Measurements from ENCODE around the gene MATN1.

The MATN1 gene

DNA sequence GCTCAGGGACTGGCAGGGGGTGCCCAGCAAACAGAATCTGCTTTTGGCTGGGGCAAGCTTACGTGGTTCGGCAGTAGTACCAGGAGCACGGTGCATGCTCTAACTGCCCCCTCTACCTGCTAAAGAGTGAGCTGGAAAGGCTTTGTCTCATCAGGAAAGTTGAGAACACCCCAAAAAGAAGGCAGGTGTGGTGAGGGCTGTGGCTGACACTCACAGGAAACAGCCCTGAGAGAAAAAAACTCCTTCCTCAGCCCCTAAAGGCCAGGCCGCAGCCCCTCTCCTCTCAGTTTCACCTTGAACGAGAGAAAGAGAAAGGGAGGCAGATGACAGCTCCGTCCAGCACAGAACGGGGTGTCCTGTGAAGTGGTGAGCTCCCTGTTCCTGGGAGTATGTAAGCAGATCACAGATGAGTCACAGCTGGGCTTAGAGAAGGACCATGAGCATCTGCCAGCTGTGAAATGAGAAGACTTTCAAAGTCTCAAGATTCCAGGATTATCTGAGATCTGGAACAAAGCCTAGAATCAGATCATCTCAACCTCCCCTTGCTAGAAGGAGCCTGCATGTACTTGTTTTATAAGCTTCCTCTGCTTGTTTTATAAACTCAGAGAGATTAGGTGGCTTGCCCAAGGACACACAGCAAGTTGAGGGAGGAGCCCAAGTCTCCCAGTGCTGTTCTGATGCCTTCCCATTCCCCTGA, 20.8 kb upstream of the MATN1 start:
- no peaks in the 10 kb centered on the region for H3K27me3 ChIP-seq
- TF ChIP-seq, protein P1, sequence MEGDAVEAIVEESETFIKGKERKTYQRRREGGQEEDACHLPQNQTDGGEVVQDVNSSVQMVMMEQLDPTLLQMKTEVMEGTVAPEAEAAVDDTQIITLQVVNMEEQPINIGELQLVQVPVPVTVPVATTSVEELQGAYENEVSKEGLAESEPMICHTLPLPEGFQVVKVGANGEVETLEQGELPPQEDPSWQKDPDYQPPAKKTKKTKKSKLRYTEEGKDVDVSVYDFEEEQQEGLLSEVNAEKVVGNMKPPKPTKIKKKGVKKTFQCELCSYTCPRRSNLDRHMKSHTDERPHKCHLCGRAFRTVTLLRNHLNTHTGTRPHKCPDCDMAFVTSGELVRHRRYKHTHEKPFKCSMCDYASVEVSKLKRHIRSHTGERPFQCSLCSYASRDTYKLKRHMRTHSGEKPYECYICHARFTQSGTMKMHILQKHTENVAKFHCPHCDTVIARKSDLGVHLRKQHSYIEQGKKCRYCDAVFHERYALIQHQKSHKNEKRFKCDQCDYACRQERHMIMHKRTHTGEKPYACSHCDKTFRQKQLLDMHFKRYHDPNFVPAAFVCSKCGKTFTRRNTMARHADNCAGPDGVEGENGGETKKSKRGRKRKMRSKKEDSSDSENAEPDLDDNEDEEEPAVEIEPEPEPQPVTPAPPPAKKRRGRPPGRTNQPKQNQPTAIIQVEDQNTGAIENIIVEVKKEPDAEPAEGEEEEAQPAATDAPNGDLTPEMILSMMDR (IDR thresholded peaks at IDR 0.05), result no peak
- H3K27ac ChIP-seq, result peak overlapping the region; percentile 100
- H3K9me3 ChIP-seq, result no peaks in the 10 kb centered on the region
- H3K4me3 ChIP-seq (ENCODE audit: low read depth in 1 of 2, low read length in 1 of 2), result peak overlapping the region in 1 of 2 experiments; percentile 4
- peaks cover 87 to 93% of the 10 kb centered on the region in 2 experiments for H3K4me1 ChIP-seq (ENCODE audit: control insufficient read depth in 1 of 2, insufficient read depth in 1 of 2, low read depth in 1 of 2, low read length in 1 of 2)
- peaks cover 96% of the 10 kb centered on the region for H3K36me3 ChIP-seq

DNA sequence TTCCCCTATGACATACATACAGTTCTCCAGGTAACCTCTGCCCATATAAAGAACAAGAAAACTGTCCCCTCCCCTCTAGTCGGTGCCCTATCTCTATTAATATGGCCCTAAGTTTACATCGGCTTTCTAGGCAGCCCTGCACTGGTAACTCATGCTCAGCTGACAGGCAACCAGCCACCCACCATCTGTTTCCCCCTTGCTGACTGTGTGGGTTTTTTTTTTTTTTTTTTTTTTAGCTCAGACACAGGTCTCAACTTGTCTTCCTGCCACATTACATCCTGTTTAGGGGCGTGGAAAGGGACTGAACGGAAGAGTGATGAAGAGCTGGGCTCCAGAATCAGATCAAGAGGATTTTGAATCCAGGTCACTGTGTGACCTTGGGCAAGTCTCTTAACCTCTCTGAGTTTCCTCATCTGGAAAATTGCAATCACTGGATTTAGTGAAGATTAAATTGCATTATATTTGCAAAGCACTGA, 20.2 kb upstream of the MATN1 start:
- no peaks in the 10 kb centered on the region for H3K9me3 ChIP-seq
- TF ChIP-seq, protein P1 (IDR thresholded peaks at IDR 0.05), result no peak
- H3K27ac ChIP-seq, result peak overlapping the region; percentile 100
- no peaks in the 10 kb centered on the region for H3K27me3 ChIP-seq
- H3K4me1 ChIP-seq (ENCODE audit: control insufficient read depth in 1 of 2, insufficient read depth in 1 of 2, low read depth in 1 of 2, low read length in 1 of 2), result peaks cover 81 to 92% of the 10 kb centered on the region in 2 experiments
- H3K4me3 ChIP-seq (ENCODE audit: low read depth in 1 of 2, low read length in 1 of 2), result peak overlapping the region in 1 of 2 experiments; percentile 4
- H3K36me3 ChIP-seq, result peaks cover 96% of the 10 kb centered on the region

DNA sequence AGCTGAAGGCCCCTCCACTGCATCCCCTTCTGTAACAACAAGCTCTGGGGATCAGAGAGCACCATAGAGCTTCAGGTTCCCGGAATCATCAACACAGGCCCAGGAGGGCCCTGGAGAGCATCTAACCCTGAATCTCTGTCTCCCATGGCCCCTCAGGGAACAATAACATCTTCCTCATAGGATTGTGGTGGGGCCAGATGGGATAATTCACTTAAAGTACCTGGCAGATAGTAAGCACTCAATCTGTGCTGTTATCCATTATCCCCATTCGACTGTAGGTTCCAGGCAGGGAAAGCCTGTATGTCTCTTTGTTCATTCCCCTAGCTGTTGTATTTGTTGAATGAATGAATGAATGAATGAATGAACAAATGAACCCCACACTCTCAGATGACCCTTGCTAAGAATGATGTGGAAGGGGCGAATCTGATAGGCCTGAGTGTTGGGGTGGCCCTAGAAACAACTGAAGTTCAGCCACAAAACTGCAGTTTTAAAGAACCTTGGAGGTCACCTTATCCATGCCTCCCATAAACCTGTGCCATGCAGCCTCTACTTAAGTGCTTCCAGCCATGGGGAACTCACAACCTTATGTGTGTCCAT, 19.7 kb upstream of the MATN1 start:
- H3K27me3 ChIP-seq, result no peaks in the 10 kb centered on the region
- peak overlapping the region; percentile 100 for H3K27ac ChIP-seq
- H3K4me3 ChIP-seq (ENCODE audit: low read depth in 1 of 2, low read length in 1 of 2), result no peak overlapping the region
- H3K4me1 ChIP-seq (ENCODE audit: control insufficient read depth in 1 of 2, insufficient read depth in 1 of 2, low read depth in 1 of 2, low read length in 1 of 2), result peaks cover 76 to 92% of the 10 kb centered on the region in 2 experiments
- no peaks in the 10 kb centered on the region for H3K9me3 ChIP-seq
- TF ChIP-seq, protein P1 (IDR thresholded peaks at IDR 0.05), result no peak
- H3K36me3 ChIP-seq, result peaks cover 96% of the 10 kb centered on the region

DNA sequence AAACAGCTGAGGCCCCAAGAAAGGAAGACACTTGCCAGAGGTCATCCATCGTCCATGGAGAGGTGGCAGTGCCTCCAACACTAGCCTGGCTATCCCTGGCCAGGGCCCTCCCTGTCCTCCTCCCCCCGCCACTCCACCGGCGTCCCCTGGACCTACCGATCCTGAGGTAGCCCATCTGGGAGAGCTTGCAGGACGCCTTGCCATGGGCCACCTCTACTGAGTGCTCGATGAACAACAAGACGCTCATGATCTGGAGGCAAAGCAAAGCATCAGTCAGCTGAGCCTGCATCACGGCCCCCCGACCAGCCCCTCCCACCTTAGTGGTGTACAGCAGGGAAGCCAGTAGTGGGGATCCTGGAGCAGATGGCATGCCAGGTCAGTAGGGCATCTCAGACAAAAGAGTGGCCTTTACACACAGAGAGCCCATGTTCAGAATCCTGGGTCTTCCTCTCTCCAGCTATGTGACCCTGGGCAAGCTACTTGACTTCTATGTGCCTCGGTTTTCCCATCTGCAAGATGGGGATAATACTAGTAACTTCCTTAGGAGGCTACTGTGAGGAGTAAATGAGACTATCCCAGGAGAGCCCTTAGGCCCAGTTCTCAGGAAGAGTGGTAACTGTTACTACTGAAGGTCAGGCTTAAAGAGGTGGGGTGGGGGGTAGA, 19.0 kb upstream of the MATN1 start:
- Histone ChIP-seq H3K4me3 (ENCODE audit: low read depth in 1 of 2, low read length in 1 of 2) (no peak overlapping the region), H3K27me3 (no peaks in the 10 kb centered on the region), H3K9me3 (peaks cover 4% of the 10 kb centered on the region), H3K4me1 (ENCODE audit: control insufficient read depth in 1 of 2, insufficient read depth in 1 of 2, low read depth in 1 of 2, low read length in 1 of 2) (peaks cover 69 to 87% of the 10 kb centered on the region in 2 experiments), H3K27ac (peak overlapping the region; percentile 100), H3K36me3 (peaks cover 96% of the 10 kb centered on the region)
- TF ChIP-seq, protein P1 (IDR thresholded peaks at IDR 0.05), result no peak

DNA sequence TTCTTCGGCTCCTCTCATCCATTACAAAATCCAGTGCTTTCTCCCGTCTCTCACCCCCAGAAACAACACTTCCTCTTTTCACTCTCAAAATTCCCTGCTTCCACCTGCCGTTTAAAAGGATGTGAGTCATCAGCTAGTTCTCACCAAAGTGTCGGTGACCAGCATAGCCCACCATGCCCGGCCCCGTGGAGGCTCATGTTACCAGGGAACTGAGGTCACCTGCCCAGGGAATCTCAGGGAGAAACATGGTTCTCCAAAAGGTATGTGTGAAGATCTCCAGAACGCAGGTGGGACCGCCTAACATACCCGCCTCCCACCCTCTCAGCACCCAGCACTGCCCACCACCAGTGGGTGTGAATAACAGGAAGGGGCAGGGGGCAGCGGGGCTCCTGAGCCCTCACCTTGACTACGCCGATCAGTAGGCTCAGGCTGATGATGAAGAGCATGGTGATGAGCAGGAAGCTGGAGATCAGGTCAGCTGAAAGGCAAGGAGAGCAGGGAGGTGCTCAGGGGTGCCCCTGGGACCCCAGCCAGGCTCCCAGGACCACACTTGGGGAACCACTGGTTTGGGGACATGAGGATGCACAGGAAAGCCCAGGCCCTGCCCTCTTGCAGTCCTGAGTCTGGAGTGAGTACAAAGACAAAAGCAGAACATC, 18.0 kb upstream of the MATN1 start:
- peaks cover 59 to 76% of the 10 kb centered on the region in 2 experiments for H3K4me1 ChIP-seq (ENCODE audit: control insufficient read depth in 1 of 2, insufficient read depth in 1 of 2, low read depth in 1 of 2, low read length in 1 of 2)
- H3K27me3 ChIP-seq, result no peaks in the 10 kb centered on the region
- TF ChIP-seq, protein P1 (IDR thresholded peaks at IDR 0.05), result no peak
- H3K9me3 ChIP-seq, result peaks cover 5% of the 10 kb centered on the region
- H3K36me3 ChIP-seq, result peaks cover 96% of the 10 kb centered on the region
- peak overlapping the region; percentile 100 for H3K27ac ChIP-seq
- peak overlapping the region in 1 of 2 experiments; percentile 24 for H3K4me3 ChIP-seq (ENCODE audit: low read depth in 1 of 2, low read length in 1 of 2)
